Occipital lobe (tissue), 2 donors: ENCODE measurements around the gene GNB1L. TPM values are rescaled to one million over a fixed set of nuclear protein-coding genes. Genes with fewer than 3 reads are reported as not detected.

Experiments used
- DNase-seq: peaks from one replicate; lab custom pipeline; 2025; lab: John Stamatoyannopoulos, UW
- total RNA-seq: library from RNA; depleted of rRNA; stranded (reverse); fragments of >200 nt; gene quantifications from one replicate; pipeline ENCODE4 v1.2.3, GENCODE V29; 2014

GNB1L gene
- total RNA-seq, 1 donor from 2014 or later: 2.7 TPM

GRCh38 chr22:19762568-19763457 lies 91.9 kb downstream of the GNB1L start:
- DNase-seq: no peak

DNA sequence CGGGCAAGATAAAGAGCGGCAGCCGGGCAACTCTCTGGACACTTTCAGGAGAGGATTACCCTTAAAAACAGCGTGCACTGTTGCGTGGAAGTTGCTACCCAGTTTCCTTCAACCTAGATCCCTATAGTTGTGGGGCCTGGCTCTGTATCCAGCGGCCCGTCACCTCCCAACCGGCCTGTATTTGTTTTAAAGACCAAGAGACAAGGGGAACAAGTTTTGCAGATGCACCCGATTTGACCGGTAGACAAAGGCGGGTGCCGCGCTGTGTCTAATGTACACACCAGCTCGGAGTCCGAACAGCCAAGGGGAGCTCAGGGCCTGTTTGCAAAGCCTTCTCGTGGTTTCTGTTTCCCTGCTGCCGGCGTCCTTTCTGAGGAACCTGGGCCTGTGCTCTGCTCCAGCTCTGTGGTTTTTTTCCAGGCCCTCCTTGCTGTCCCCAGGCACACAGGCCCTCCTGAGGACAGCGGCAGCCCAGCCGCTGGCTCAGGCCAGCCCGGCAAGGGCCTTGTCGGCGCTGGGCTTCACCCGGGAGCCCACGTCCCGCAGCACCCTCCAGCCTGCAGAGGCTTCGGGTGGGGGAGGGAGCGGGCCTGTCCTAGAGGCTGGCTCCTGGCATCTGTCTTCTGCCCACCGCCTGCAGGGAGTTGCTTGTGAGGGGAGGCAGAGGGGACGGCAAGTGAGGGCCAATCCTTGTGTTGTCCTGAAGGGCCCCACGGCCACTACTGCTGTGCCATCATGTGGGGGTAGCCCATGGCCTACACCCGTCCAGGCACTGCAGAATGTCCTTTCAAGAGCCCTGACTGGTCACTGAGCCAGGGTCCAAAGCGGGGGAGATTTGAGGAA lies 92.7 kb downstream of the GNB1L start:
- DNase-seq: no peak

DNA sequence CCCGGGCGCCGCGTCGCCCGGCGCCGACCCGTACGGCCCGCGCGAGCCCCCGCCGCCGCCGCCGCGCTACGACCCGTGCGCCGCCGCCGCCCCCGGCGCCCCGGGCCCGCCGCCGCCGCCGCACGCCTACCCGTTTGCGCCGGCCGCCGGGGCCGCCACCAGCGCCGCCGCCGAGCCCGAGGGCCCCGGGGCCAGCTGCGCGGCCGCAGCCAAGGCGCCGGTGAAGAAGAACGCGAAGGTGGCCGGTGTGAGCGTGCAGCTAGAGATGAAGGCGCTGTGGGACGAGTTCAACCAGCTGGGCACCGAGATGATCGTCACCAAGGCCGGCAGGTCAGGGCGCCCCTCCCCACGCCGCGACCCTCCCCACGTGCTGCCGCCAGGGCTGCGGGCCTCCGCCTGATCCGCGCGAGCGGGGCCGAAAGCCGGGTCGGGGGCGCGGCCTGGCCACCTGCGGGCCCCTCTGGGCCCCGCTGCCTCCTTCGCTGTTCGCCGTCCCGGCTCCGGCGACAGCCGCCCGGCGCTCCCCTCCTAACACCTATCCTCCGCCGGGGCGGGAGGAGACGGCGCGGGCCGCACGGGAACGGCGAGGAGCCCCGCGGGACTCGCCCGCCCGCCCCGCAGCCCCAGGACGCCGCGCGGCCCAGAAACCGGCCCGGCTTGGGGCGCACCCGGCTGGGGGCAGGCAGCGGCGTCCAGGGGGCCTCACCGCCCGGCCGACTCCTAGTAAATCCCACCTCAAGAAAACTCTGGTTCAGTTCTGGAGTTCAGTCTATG lies 93.5 kb downstream of the GNB1L start:
- no peak for DNase-seq

DNA sequence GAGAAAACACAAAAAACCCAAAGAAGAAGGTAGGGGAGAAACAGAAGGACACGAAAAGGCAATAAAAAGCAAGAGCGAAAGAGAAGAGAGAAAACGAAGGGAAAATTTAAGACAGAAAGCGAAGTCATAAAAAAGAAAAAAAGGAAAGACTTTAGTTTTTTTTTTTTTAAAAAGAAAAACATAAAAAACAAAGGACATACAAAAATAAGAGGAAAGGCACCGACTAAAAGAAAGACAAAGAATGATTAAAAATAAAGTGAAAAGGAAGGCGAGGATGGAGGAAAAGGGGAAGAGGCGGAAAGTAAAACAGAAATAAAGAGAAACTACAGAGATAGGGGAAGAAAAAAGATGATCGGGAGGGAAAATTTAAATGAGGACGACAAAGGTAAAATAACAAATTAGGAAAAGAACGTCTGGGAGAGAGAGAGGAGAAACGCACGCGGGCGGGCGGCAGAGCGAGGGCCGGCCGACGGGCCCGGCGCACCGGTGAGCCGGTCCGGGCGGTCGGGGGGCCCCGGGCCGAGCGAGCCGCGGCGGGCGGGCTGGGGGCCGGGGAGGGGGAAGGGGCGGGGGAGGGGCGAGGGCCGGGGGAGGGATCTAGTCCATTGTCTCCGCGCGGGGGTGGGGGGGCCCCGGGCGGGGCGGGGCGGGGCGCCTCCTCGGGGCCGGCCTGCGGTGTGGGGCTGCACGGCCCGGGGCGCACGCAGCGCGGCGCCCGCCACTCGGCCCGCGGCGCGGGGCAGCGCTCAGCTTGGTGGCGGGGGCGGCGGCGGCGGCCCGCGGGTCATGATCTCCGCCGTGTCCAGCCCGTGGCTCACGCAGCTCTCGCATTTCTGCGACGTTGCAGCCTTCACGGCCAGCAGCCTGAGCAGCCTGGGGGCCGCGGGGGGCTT lies 94.4 kb downstream of the GNB1L start, which contains the start of gene TBX1:
Gene TBX1 (plus strand): TSS at position 721 of the 893 bp plus-strand sequence. CDS start 66 bp downstream, at position 787.
- no peak for DNase-seq

- DNase-seq: no peak
Observed at GRCh38 chr22:19759427-19760057, 95.1 kb downstream of the GNB1L start.

DNA sequence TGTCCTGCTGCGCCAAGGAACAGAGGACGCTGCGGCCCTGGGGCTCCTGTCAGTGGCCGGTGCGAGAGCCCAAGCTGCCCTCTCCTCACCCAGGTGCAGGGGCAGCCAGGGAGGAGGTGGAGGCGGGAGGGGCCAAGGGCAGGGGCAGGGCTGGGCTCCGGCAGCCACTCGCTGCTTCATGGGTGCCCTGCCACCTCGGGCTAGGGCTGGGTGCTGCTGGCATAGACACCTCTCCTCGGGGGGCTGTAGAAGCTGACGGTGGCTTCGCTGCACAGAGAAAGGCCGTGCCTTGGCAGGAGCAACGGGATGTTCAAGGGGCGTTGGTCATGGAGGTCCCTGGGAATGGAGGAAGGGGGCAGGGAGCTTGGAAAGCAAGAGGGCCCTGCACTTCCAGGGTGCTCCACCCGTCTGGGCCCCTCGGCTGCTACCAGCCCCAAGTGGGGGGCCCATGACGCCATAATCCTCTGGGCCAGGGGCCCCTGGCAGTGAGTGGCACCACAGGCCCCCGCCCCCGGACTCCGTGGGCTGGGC lies 95.7 kb downstream of the GNB1L start:
- DNase-seq: no peak

DNA sequence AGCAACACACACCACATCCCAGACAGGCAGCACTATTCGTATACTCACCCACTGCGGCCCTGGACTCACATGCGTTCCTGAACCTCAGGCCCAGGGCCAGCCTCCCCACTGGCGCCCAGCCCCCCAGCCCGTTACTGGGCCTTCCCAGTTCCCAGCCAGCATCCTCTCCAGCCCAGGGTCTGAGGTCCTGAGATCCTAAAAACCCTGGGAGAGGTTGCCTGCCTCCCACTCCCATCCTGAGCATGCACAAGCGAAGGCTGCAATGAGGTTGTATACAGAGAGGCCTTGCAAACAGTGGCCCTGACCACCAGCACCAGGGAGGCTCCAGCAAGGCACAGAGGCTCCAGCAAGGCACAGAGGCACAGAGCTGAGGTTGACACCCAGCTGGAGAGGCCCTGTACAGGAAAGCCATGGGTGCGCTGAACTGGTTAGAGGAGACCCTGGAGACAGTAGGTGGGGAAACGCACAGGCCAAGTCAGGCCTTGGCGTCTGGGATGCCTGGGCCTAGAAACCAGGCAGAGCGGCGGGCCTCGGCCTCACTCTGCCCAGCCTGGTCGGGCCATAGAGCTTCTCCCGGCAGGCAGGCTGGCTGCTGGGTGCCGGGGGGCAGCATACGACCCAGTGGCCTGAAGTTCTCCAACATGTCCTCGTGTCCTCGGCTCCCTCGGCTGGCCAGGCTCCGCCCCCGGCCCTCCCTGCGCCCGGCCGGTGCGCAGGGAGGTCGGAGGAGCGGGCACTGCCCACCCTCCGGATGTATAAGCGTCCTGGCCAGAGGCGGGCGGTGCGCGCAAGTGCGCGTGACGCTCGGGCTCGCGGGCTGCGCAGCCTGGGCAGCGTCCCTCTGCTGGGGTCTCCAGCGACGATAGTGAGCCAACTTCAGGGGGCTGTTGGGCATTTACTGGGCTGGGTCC lies 96.4 kb downstream of the GNB1L start:
- DNase-seq: no peak

DNA sequence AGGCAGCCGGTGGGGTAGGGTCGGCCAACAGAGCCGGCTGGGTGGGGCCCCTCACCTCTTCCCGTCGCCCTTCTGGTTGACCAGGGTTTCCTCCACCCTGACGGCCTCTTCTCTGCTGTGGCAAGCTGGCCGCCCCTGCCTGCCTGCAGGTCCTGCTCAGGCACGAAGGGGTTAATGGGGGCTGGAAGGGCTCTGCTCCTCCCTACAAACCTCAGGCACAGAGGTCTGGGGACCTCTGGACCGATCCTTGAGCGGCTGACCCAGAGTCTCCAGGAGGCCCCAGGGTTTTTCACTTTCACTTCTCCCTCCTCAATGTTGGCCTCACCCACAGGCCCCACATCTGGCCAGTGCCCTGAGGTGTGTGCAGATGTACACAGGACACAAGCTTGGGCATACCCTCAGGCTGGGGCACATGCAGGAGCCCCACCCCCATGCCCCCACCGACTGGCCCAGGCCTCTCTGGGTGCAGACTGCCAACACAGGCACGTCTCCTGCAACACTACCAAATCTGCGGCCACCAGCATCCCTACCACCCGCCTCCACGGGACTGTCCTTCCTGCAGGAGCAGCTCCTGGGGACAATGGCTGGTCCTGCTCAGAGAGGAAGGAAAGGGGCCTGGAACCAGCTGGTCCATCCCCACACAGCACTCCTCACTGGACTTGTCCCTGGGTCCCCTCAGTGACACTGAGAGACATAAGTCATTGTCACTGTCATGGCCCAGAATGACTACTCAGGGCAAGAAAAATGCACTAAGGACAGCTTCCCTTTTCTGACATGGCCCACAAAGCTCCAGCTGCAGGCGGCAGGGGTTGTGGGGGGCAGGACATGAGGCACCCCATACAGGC lies 97.3 kb downstream of the GNB1L start:
- DNase-seq: no peak

DNA sequence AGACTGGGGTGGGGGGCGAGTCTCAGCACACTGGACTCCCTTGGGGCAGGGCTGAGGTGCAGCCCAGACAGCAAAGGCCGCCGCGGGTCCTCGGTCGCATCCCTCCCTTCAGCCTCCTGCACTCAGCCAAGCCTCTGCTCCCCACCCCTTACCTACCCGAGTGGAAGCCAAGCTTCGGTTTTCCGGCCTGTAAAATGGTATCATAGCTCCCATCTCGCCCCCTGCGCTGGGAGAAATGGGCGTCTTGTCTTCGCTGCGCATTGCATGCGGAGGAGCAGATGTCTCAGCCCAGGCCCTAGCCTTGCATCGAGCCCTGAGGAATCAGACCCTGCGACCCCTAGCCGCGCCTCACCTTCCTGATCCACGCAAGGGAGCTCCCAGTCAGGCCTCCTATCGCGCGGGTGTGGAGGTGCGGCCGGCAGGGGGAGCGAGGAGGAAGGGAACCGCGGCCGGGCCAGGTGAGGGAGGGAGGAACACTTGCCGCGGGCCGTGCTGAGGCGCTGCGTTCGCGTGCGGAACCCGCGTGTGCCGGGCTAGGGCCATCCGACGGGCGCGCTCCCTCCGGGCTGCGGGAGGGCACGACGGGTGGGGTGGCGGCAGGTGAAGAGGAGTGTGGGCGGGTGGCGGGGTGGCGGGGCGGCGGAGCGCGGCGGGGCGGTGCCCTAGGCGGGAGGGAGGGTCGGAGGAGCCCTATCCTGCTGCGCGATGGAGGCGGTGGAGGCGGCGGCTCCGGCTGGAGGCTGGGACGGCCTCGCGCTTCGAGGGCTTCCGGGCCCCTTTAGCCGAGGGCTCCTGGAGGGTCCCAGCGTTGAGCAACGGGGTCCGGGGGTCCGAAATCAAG lies 98.2 kb downstream of the GNB1L start:
- DNase-seq: no peak

- DNase-seq: no peak
Observed at GRCh38 chr22:19755722-19756287, 98.9 kb downstream of the GNB1L start.

- no peak for DNase-seq
Observed at GRCh38 chr22:19755145-19755710, 99.4 kb downstream of the GNB1L start.

DNA sequence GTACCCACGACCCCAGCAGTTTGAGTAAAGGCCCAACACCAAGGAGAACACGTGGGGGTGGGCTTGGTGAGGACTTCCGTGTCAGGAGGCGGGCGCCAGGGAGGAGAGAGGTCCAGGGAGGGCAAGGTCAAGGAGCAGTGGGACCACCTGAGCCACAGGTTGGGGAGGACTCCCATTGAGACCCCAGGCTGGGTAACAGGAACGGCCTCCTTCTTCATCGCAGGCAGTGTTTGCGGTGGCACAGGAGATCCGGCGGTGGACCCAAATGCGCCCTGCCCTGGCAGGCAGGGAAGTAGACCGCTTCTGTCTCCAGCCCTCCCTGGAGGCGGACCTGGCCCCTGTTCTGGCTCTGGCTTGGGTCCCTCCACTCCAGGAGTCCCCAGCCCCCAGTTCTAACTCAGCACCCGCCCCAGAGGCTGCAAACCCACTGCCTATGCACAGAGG lies 100.0 kb downstream of the GNB1L start:
- no peak for DNase-seq

GRCh38 chr22:19753996-19754700 lies 100.5 kb downstream of the GNB1L start:
- DNase-seq: no peak

GRCh38 chr22:19753090-19753842 lies 101.4 kb downstream of the GNB1L start:
- DNase-seq: no peak
